BJ (cell line): Measurements from ENCODE around the gene IQCH. TPM values are rescaled to one million over a fixed set of nuclear protein-coding genes. Genes with fewer than 3 reads are reported as not detected.
A peak's percentile ranks its signal among the peaks of the same experiment; 100 is the strongest.

Source experiments
- CTCF ChIA-PET: fragments of 350-600 bp; formaldehyde crosslinking; extraction: SDS; loops from one replicate; lab custom pipeline; 2021; ENCODE audit warnings: antibody characterized with exemption, inconsistent platforms; lab: Yijun Ruan, JAX
- POLR2A ChIA-PET: fragments of 300-600 bp; sonication (Branson Sonifier 250); formaldehyde crosslinking; extraction: SDS; loops from one replicate; lab custom pipeline; 2021; ENCODE audit warnings: antibody characterized with exemption; lab: Charles Lee
- DNase-seq: peaks from one replicate; pipeline ENCODE4 v3.0.0-alpha.2; 2011; ENCODE audit warnings: low read depth
- H3K27me3 ChIP-seq: 2 replicates; pipeline ENCODE4 v1.6.0; 2011; ENCODE audit warnings: low read length; ENCODE audit not compliant: control insufficient read depth, insufficient read depth
- H3K36me3 ChIP-seq: 2 replicates; pipeline ENCODE4 v1.5.1; 2011; ENCODE audit warnings: low read length; ENCODE audit not compliant: control insufficient read depth, insufficient read depth
- H3K4me3 ChIP-seq: 2 replicates; pipeline ENCODE4 v1.5.1; 2011; ENCODE audit warnings: low read depth, mild to moderate bottlenecking, control low read depth, low read length
- polyA plus RNA-seq: library from polyadenylated mRNA; depleted of rRNA; stranded (reverse); fragments of >200 nt; gene quantifications from 2 replicates; pipeline ENCODE4 v1.2.3, GENCODE V29; 2011
- TF ChIP-seq, protein P1 (sequence below): IDR thresholded peaks from 2 replicates; pipeline ENCODE4 v1.5.1; 2011; ENCODE audit warnings: low read depth, mild to moderate bottlenecking, control low read depth, inconsistent platforms, low read length, moderate library complexity; ENCODE audit not compliant: insufficient read depth

IQCH gene
- polyA plus RNA-seq, 1 experiment, result 0.82 TPM

DNA sequence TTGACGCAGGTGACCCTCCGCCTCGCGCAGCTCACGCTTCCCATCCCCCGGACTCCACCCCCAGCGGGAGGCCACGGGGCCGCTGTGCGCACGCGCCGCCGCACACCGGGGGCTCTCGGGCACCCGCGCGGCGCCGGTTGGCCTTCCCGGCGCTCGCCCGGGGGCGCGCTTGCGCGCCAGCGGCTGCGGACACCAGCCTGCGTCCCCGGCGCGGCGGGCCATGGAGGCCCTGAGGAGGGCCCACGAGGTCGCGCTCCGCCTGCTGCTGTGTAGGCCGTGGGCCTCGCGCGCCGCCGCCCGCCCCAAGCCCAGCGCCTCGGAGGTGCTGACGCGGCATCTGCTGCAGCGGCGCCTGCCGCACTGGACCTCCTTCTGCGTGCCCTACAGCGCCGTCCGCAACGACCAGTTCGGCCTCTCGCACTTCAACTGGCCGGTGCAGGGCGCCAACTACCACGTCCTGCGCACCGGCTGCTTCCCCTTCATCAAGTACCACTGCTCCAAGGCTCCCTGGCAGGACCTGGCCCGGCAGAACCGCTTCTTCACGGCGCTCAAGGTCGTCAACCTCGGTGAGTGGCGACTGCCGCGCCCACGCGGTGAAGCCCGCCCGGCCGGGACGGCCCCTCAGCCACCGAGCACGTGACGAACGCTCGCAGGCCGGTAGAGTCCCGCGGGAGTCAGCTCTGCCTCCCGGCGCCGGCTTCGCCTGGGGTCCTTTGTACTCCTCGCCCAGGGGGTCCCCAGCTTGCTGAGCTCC is 266.6 kb downstream of the IQCH start, which contains the start of gene C15orf61:
C15orf61 (plus strand) TSS at position 103 of the 754 bp plus-strand sequence; CDS start at position 221, 118 bp downstream.
- DNase-seq, result no peak
- Histone ChIP-seq H3K36me3 (no peaks in the 10 kb centered on the region), H3K27me3 (no peaks in the 10 kb centered on the region), H3K4me3 (peak within 1 kb of the TSS; percentile 70)
- TF ChIP-seq, protein P1, sequence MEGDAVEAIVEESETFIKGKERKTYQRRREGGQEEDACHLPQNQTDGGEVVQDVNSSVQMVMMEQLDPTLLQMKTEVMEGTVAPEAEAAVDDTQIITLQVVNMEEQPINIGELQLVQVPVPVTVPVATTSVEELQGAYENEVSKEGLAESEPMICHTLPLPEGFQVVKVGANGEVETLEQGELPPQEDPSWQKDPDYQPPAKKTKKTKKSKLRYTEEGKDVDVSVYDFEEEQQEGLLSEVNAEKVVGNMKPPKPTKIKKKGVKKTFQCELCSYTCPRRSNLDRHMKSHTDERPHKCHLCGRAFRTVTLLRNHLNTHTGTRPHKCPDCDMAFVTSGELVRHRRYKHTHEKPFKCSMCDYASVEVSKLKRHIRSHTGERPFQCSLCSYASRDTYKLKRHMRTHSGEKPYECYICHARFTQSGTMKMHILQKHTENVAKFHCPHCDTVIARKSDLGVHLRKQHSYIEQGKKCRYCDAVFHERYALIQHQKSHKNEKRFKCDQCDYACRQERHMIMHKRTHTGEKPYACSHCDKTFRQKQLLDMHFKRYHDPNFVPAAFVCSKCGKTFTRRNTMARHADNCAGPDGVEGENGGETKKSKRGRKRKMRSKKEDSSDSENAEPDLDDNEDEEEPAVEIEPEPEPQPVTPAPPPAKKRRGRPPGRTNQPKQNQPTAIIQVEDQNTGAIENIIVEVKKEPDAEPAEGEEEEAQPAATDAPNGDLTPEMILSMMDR, result no peak
- ChIA-PET CTCF (interaction anchor here (0.8 to 1.9 kb wide), 2 partner anchors 13 to 64 kb away, joined by 3 to 7 read pairs; no protein-coding TSS in a partner anchor), POLR2A (interaction anchor here (0.5 kb wide), 1 partner anchor 10 kb away, joined by 25 read pairs; no protein-coding TSS in a partner anchor)

GRCh38 chr15:67521783-67522568 is 267.4 kb downstream of the IQCH start:
- no peaks in the 10 kb centered on the region for H3K27me3 ChIP-seq
- ChIA-PET CTCF (interaction anchor here (1.9 kb wide), 1 partner anchor 65 kb away, joined by 7 read pairs; no protein-coding TSS in a partner anchor), POLR2A (no interaction called here)
- TF ChIP-seq, protein P1, result no peak
- no peak for DNase-seq
- peak overlapping the region; percentile 70 for H3K4me3 ChIP-seq
- no peaks in the 10 kb centered on the region for H3K36me3 ChIP-seq

DNA sequence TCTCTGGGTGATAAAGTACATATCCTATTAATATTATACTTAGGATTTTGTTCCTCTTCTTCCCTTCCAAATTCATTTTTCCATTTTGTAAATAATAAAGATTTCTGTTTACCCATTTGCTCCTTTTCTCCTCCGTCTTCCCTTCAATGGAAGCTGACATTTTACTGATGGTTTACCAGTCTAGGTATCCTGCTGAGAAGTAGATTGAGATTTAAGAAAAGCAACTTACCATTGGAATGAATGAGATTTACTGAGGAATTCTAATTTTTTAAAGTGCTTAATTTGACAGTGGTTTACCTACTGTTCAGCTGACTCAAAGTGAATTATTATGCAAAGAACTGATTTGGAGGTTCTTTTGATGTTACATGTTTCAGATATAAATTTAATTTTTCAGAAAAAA is 268.7 kb downstream of the IQCH start:
- no peak overlapping the region; the same call in 1 of the 2 replicates for H3K4me3 ChIP-seq
- DNase-seq, result no peak
- H3K36me3 ChIP-seq, result peaks cover 2% of the 10 kb centered on the region; the same call in 1 of the 2 replicates
- TF ChIP-seq, protein P1, result no peak
- no peaks in the 10 kb centered on the region for H3K27me3 ChIP-seq
- ChIA-PET CTCF (interaction anchor here (1.1 kb wide), 1 partner anchor 298 kb away, joined by 3 read pairs; no protein-coding TSS in a partner anchor), POLR2A (no interaction called here)

GRCh38 chr15:67524235-67524634 is 269.6 kb downstream of the IQCH start:
- peaks cover 2% of the 10 kb centered on the region; the same call in 1 of the 2 replicates for H3K36me3 ChIP-seq
- H3K27me3 ChIP-seq, result no peaks in the 10 kb centered on the region
- ChIA-PET CTCF (interaction anchor here (0.6 to 1.1 kb wide), 2 partner anchors 27 to 297 kb away, joined by 3 read pairs; no protein-coding TSS in a partner anchor), POLR2A (interaction anchor here (0.6 kb wide), 1 partner anchor 762 kb away, joined by 12 read pairs; no protein-coding TSS in a partner anchor)
- TF ChIP-seq, protein P1, result no peak
- no peak overlapping the region for H3K4me3 ChIP-seq
- no peak for DNase-seq
